ENCODE measurements around the gene DND1.
"Not testable (repeated sequence)": the region's sequence is repeated elsewhere in the genome, so short reads cannot be mapped to it uniquely, and the experiment has no call there.

Gene DND1

DNA sequence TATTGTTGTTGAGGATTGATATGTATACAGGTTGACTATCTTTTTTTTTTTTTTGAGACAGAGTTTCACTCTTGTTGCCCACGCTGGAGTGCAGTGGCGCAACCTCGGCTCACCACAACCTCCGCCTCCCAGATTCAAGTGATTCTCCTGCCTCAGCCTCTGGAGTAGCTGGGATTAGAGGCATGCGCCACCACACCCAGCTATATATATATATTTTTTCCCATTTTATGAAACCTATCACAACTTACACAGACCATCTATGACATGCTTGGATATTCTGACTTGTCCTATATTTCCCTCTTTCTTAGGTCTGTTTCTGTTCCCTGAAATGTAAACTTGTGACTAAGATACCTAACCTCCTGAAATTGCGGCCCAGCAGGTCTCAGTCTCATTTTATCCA is 45.4 kb downstream of the DND1 start:
- H3K4me1 Mint-ChIP-seq, result no peaks in the 10 kb centered on the region
- H3K9me3 Mint-ChIP-seq, result peaks cover 22% of the 10 kb centered on the region
- H3K4me3 Mint-ChIP-seq, result no peak overlapping the region
- H3K27ac Mint-ChIP-seq, result no peak overlapping the region
- no peaks in the 10 kb centered on the region for H3K36me3 Mint-ChIP-seq (ENCODE audit: low read depth)
- TF ChIP-seq, protein P1, sequence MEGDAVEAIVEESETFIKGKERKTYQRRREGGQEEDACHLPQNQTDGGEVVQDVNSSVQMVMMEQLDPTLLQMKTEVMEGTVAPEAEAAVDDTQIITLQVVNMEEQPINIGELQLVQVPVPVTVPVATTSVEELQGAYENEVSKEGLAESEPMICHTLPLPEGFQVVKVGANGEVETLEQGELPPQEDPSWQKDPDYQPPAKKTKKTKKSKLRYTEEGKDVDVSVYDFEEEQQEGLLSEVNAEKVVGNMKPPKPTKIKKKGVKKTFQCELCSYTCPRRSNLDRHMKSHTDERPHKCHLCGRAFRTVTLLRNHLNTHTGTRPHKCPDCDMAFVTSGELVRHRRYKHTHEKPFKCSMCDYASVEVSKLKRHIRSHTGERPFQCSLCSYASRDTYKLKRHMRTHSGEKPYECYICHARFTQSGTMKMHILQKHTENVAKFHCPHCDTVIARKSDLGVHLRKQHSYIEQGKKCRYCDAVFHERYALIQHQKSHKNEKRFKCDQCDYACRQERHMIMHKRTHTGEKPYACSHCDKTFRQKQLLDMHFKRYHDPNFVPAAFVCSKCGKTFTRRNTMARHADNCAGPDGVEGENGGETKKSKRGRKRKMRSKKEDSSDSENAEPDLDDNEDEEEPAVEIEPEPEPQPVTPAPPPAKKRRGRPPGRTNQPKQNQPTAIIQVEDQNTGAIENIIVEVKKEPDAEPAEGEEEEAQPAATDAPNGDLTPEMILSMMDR (IDR thresholded peaks at IDR 0.05; ENCODE audit: unreplicated experiment in 3 of 3), result no peak
- H3K27me3 Mint-ChIP-seq (ENCODE audit: low read depth), result no peaks in the 10 kb centered on the region

DNA sequence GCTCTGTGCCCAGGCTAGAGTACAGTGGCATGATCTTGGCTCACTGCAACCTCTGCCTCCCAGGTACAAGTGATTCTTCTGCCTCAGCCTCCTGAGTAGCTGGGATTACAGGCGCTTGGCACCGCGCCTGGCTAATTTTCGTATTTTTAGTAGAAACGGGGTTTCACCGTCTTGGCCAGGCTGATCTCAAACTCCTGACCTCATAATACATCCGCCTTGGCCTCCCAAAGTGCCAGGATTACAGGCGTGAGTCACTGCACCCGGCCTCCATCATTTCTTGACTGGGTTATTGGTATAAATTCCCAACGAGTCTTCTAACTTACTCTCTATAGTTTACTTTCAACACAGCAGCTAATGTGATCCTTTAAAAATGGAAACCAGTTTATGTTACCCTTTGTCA is 48.5 kb downstream of the DND1 start:
- H3K4me1 Mint-ChIP-seq; H3K4me3 Mint-ChIP-seq; H3K36me3 Mint-ChIP-seq (ENCODE audit: low read depth); H3K27ac Mint-ChIP-seq: not testable (repeated sequence)
- Mint-ChIP-seq H3K9me3 (peaks cover 19% of the 10 kb centered on the region), H3K27me3 (ENCODE audit: low read depth) (peaks cover 20% of the 10 kb centered on the region)

DNA sequence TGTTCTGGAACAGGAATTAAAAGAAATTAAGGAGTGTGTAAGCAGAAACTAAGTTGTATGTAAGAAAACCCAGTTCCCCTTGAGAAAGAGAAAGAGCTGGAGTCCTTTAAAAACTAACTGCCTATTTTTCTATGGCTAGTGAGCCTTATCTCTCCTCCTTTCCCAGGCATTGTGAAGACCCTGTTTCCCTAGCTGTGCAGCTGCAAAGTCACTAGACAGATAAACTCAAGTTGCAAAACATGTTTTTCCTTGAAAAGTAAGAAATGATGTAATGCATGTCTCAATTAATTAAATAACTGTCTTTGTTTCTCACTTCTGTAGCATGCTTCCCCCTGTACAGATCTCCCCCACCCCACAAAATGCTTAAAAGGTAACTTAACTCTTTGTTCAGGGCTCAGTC is 50.3 kb downstream of the DND1 start:
- H3K27ac Mint-ChIP-seq; H3K4me3 Mint-ChIP-seq; H3K4me1 Mint-ChIP-seq; H3K36me3 Mint-ChIP-seq (ENCODE audit: low read depth): not testable (repeated sequence)
- peaks cover 13% of the 10 kb centered on the region for H3K9me3 Mint-ChIP-seq
- peaks cover 24% of the 10 kb centered on the region for H3K27me3 Mint-ChIP-seq (ENCODE audit: low read depth)

DNA sequence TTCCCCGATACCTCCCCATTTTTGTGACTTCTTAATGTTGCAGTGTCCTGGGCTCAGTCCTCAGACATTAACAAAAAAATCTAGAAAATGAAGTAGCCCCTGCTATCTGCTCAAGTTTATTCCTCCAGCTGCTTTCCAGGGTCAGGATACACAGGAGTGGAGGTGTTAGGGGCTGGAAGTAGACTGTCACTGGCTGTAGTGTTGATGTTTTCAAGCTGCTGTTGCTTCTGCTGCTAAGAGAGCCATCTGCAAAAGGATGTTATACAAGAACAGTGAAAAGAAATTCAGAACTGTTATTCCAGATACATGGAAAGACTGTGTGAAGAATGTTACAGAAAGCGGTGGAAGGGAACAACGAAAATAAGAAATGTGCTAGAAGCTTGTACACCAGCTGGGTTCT is 51.1 kb downstream of the DND1 start:
- Mint-ChIP-seq H3K4me3 (no peak overlapping the region), H3K27ac (no peak overlapping the region), H3K9me3 (peaks cover 9% of the 10 kb centered on the region), H3K27me3 (ENCODE audit: low read depth) (peaks cover 25% of the 10 kb centered on the region), H3K36me3 (ENCODE audit: low read depth) (no peaks in the 10 kb centered on the region), H3K4me1 (no peaks in the 10 kb centered on the region)
- TF ChIP-seq, protein P1 (IDR thresholded peaks at IDR 0.05; ENCODE audit: unreplicated experiment in 3 of 3), result no peak
